Activated CD8-positive, alpha-beta memory T cell treated with anti-CD3 and anti-CD28 coated beads for 4 hours (primary cell): Measurements from ENCODE around the gene NLRC5.
A peak's percentile ranks its signal among the peaks of the same experiment; 100 is the strongest.

Experiments
- DNase-seq, 2 donors: peaks; one replicate each; pipeline ENCODE4 v3.0.0-alpha.2; 2020; ENCODE audit warnings: low read depth in 2 of 2

NLRC5 gene

DNA sequence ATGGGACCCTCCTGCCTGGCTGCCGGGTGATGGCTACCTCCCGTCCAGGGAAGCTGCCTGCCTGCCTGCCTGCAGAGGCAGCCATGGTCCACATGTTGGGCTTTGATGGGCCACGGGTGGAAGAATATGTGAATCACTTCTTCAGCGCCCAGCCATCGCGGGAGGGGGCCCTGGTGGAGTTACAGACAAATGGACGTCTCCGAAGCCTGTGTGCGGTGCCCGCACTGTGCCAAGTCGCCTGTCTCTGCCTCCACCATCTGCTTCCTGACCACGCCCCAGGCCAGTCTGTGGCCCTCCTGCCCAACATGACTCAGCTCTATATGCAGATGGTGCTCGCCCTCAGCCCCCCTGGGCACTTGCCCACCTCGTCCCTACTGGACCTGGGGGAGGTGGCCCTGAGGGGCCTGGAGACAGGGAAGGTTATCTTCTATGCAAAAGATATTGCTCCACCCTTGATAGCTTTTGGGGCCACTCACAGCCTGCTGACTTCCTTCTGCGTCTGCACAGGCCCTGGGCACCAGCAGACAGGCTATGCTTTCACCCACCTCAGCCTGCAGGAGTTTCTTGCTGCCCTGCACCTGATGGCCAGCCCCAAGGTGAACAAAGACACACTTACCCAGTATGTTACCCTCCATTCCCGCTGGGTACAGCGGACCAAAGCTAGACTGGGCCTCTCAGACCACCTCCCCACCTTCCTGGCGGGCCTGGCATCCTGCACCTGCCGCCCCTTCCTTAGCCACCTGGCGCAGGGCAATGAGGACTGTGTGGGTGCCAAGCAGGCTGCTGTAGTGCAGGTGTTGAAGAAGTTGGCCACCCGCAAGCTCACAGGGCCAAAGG lies 36.8 kb downstream of the NLRC5 start:
- no peak for DNase-seq

DNA sequence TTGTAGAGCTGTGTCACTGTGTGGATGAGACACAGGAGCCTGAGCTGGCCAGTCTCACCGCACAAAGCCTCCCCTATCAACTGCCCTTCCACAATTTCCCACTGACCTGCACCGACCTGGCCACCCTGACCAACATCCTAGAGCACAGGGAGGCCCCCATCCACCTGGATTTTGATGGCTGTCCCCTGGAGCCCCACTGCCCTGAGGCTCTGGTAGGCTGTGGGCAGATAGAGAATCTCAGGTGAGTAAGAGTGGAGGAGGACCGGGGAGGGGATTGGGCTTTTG lies 37.4 kb downstream of the NLRC5 start:
- DNase-seq = no peak

DNA sequence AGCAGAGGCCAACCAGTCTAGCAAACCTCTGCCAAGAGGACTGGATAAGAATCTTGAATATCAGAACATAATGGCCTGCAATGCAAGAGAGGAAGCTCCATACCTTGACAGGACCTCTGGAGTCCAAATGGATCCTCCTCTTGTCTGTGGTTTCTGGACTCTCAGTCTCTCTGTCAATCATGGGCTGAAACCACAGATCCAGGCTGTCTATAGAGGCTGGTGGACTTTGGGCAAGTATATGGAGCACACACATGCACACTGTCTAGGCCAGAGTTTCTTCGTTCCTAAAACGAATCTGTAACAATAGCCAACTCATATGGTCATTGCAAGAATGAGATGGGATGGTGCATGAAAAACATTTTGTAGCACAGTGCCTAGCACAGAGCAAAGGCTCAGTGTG lies 37.7 kb downstream of the NLRC5 start:
- no peak for DNase-seq

- no peak for DNase-seq
These were observed 38.7 kb downstream of the NLRC5 start for GRCh38 chr16:57028086-57028485.

DNA sequence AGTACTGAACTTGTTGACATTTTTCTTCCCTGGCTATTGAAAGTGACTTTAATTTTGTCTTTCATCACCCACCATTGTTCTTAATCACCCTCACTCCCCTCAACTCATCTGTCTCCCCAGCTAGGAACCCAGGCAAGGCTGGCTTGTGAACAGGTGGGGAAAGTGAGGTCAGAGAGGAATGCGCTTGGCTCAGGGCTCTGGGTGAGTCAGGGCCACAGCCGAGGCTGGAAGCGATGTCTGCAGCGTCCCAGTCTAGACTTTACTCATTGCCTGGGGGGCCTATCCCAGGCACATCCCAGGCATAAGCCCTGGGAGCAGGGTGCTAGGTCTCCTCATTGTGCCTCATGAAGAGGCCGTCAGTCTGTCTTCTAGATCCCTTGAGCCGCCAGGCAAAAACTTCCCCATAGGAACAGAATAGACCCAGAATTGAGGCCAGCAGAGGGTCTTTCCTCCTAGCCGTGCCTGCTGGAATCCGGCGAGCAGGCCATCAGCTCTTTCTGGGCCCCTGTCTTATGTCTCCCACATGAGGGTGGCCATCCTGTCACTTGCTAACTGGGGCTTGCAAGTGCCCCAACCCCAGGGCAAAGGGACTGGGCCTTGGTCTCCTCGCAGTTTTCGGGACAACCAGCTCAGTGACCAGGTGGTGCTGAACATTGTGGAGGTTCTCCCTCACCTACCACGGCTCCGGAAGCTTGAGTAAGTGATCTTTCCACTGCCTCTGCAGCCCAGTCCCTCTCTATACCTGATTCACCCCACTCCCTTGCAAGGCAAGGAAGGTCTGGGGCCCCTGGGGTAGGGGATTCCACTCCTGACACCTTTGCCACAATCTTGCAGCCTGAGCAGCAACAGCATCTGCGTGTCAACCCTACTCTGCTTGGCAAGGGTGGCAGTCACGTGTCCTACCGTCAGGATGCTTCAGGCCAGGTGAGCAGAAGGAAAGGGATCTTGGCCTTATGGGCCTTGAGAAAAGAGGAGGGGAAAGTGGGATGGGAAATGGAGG lies 40.1 kb downstream of the NLRC5 start:
- no peak for DNase-seq

DNA sequence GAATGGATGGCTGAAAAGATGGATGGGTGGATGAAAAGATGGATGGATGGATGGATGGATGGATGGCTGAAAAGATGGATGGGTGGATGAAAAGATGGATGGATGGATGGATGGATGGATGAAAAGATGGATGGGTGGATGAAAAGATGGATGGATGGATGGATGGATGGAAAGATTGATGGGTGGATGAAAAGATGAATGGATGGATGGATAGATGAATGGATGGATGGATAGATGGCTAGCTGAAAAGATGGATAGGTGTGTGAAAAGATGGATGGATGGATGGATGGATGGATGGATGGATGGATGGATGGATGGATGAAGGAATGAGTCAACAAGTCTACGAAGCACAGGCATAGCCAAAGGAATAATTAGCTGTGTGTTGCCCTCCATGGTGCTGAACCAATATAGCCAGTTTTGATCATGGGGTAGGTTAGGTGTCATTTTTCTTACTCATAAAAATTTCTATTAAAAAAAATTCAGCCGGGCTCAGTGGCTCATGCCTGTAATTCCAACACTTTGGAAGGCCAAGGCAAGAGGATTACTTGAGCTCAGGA lies 41.1 kb downstream of the NLRC5 start:
- no peak for DNase-seq

- no peak for DNase-seq
These were observed 41.8 kb downstream of the NLRC5 start for GRCh38 chr16:57031156-57031555.

- no peak for DNase-seq
These were observed 43.0 kb downstream of the NLRC5 start for GRCh38 chr16:57032346-57032745.

- DNase-seq = no peak
These were observed 43.6 kb downstream of the NLRC5 start for GRCh38 chr16:57032931-57033330.

GRCh38 chr16:57036315-57036714 lies 47.0 kb downstream of the NLRC5 start:
- DNase-seq = no peak

GRCh38 chr16:57036945-57037344 lies 47.6 kb downstream of the NLRC5 start:
- DNase-seq = no peak

DNA sequence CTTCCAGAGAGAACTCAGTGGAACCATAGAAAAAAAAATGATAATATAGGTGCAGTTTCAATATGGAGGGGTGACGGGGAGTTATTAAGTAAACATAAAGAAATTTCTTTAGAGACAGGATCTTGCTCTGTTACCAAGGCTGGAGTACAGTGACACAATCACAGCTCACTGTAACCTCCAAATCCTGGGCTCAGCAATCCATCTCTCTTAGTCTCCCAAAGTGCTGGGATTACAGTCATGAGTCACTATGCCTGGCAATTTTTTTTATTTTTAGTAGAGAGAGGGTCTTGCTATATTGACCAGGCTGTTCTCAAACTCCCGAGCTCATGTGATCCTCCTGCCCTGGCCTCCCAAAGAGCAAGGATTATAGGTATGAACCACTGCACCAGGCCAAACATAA lies 48.8 kb downstream of the NLRC5 start:
- no peak for DNase-seq

GRCh38 chr16:57039148-57039812 lies 49.9 kb downstream of the NLRC5 start:
- no peak for DNase-seq

GRCh38 chr16:57041182-57042156 lies 52.1 kb downstream of the NLRC5 start:
- DNase-seq = peak; percentile 66 to 81

DNA sequence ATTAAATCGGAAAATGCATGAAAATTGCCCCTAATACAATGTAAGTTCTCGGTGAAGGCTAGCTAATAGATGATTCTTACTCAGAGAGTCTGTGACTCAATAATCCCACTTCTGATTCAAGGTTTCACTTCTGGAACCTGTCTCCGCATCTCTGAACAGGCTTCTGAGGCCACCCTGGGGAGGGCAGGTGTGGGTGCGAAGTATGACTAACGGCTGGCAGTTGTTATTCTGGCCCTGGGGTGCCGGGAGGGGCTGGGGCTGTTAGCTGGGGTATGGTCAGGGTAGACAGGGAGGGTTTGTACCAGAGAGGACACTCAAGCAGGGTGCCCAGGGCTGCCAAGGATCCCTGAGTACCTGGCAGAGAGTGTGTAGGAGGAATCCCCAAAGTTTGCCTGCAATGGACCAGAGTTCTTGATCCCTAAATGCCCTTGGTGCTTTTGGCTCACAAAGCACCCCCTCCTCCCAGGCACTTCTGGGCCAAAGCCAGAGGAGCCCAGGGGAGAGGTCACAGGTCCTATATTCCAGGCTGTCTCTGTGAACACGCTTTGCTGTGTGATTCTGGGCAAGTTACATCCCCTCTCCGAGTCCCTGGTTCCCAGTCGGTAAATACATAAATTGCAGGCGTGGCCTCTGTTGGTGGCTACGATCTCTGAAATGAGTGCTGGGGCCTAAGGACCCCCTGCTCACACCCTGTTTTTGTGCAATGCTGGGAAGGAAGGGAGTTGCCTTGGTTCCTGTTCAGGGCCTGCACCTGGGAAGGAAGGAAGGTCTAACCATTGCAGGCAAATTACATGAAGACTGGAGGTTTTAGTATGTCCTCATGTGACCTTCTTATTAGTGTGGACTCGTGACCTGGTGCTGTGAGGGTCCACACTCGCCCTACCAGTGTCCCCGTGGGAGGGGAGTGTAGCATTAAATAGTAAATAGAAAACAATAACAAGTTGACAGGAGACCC lies 53.1 kb downstream of the NLRC5 start:
- peak; percentile 70 to 79 for DNase-seq

GRCh38 chr16:57043248-57043647 lies 53.9 kb downstream of the NLRC5 start:
- DNase-seq = no peak

GRCh38 chr16:57044931-57045693 lies 55.8 kb downstream of the NLRC5 start:
- no peak for DNase-seq

GRCh38 chr16:57045694-57046381 lies 56.5 kb downstream of the NLRC5 start:
- peak in 1 of 2 donors; percentile 11 for DNase-seq
